Suprapubic skin (tissue), 4 donors: ENCODE measurements around the gene CYP8B1. TPM values are rescaled to one million over a fixed set of nuclear protein-coding genes. Genes with fewer than 3 reads are reported as not detected.

Experiments
- DNase-seq, 2 donors: peaks; one replicate each; pipeline ENCODE4 v3.0.0-alpha.2; 2019; ENCODE audit warnings: low spot score in 2 of 2
- H3K27ac ChIP-seq: fragments of 200-600 bp; sonication (generic); one replicate; pipeline ENCODE4 v1.5.1; 2019
- H3K27me3 ChIP-seq: fragments of 200-600 bp; sonication (generic); one replicate; pipeline ENCODE4 v1.5.1; 2019
- H3K36me3 ChIP-seq: fragments of 200-600 bp; sonication (generic); one replicate; pipeline ENCODE4 v1.5.1; 2019
- H3K4me1 ChIP-seq: fragments of 200-600 bp; sonication (generic); one replicate; pipeline ENCODE4 v1.5.1; 2019
- H3K4me3 ChIP-seq: fragments of 200-600 bp; sonication (generic); one replicate; pipeline ENCODE4 v1.5.1; 2019; ENCODE audit warnings: mild to moderate bottlenecking
- H3K9me3 ChIP-seq: fragments of 200-600 bp; sonication (generic); one replicate; pipeline ENCODE4 v1.5.1; 2019
- EP300 ChIP-seq: sonication (generic); formaldehyde crosslinking; IDR thresholded peaks from one replicate; pipeline ENCODE4 v1.6.1; 2017; ENCODE audit warnings: antibody characterized with exemption
- POLR2A ChIP-seq, 2 donors: fragments of 450-650 bp; IDR thresholded peaks; one replicate each; pipeline ENCODE4 v1.6.1; 2017; ENCODE audit warnings: antibody characterized with exemption in 2 of 2, mild to moderate bottlenecking in 2 of 2, moderate library complexity in 2 of 2
- POLR2AphosphoS5 ChIP-seq, 3 donors: sonication (generic); formaldehyde crosslinking; IDR thresholded peaks; one replicate each; pipeline ENCODE4 v1.6.1; 2017; ENCODE audit warnings: antibody characterized with exemption in 3 of 3
- WGBS: methylation state at CpG from one replicate; pipeline ENCODE4 v1.1.5; 2018; 5-methylcytosine and 5-hydroxymethylcytosine counted together
- total RNA-seq, 4 donors: library from RNA; depleted of rRNA; stranded (reverse); fragments of >200 nt; gene quantifications; one replicate each; pipeline ENCODE4 v1.1.0, GENCODE V29; 2016
- TF ChIP-seq, protein P1 (sequence below), 2 donors: fragments of 200-600 bp in 1 of 2; fragments of 450-650 bp in 1 of 2; sonication (generic) in 1 of 2; IDR thresholded peaks; one replicate each; pipeline ENCODE4 v1.5.1; 2016 to 2019; ENCODE audit warnings: antibody characterized with exemption in 2 of 2, mild to moderate bottlenecking in 1 of 2, moderate library complexity in 1 of 2

Gene CYP8B1, protein sequence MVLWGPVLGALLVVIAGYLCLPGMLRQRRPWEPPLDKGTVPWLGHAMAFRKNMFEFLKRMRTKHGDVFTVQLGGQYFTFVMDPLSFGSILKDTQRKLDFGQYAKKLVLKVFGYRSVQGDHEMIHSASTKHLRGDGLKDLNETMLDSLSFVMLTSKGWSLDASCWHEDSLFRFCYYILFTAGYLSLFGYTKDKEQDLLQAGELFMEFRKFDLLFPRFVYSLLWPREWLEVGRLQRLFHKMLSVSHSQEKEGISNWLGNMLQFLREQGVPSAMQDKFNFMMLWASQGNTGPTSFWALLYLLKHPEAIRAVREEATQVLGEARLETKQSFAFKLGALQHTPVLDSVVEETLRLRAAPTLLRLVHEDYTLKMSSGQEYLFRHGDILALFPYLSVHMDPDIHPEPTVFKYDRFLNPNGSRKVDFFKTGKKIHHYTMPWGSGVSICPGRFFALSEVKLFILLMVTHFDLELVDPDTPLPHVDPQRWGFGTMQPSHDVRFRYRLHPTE
- total RNA-seq: not detected

DNA sequence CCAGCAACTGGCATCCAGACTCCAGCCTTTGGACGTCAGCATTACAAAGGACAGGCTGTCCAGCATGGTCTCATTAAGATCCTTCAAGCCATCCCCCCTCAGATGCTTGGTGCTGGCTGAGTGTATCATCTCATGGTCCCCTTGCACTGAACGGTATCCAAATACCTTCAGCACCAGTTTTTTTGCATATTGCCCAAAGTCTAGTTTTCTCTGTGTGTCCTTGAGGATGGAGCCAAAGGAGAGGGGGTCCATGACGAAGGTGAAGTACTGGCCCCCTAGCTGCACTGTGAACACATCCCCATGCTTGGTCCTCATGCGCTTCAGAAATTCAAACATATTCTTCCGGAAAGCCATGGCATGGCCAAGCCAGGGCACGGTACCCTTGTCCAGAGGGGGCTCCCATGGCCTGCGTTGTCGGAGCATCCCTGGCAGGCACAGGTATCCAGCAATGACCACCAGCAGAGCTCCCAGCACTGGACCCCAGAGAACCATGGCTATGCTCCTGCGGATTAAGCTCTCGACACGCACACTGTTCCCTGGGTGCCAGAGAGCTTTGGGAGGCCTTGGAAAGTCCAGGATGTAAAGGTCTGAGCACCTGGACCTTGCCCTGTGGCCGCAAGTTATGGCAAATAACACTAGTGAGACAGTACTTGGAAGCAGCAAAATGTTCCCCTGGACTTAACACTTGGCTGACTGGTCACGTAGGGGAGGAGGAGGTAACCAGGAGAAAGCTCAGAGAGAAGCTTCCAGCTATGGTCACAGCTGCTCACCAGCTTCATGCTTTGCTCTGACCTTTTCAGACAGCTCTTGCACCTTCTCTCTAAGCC lies at the start of gene CYP8B1:
Gene CYP8B1, minus strand, starts transcription at position 555 of the 827 bp plus-strand sequence. Its CDS starts 63 bp downstream, at position 492.
- Histone ChIP-seq H3K4me3 (no peak within 1 kb of the TSS), H3K9me3 (no peaks in the 10 kb centered on the region), H3K36me3 (no peaks in the 10 kb centered on the region), H3K27ac (no peak within 1 kb of the TSS), H3K27me3 (no peaks in the 10 kb centered on the region), H3K4me1 (peaks cover 4% of the 10 kb centered on the region)
- no peak for TF ChIP-seq POLR2AphosphoS5 (IDR thresholded peaks at IDR 0.05)
- no peak for DNase-seq
- 82% methylated on average over 13 of the region's 13 CpGs for WGBS

DNA sequence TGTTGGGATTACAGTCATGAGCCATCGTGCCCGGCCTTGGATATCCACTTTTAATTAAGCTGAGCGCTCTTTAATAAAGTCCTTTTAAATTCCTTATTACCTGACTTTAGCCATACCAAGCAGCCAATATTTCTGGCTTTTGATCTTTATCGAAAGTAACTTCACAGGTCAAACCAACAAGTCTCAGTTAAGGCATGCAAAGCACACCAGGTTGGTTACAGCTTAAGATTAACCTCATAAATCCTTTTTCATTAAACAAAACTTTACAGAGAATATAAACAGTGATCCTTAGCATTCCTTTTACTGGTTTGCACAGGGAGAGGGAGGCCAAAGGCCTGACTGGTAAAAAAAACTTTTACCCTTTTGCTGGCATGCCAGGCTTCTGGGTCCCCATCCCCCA lies 47.9 kb upstream of the CYP8B1 start:
- Histone ChIP-seq H3K4me1 (no peaks in the 10 kb centered on the region), H3K27me3 (no peaks in the 10 kb centered on the region), H3K27ac (no peak overlapping the region), H3K36me3 (no peaks in the 10 kb centered on the region), H3K9me3 (no peaks in the 10 kb centered on the region), H3K4me3 (no peak overlapping the region)
- no peak for DNase-seq
- no peak for TF ChIP-seq POLR2AphosphoS5 (IDR thresholded peaks at IDR 0.05)
- no peak for TF ChIP-seq EP300
- TF ChIP-seq, protein P1, sequence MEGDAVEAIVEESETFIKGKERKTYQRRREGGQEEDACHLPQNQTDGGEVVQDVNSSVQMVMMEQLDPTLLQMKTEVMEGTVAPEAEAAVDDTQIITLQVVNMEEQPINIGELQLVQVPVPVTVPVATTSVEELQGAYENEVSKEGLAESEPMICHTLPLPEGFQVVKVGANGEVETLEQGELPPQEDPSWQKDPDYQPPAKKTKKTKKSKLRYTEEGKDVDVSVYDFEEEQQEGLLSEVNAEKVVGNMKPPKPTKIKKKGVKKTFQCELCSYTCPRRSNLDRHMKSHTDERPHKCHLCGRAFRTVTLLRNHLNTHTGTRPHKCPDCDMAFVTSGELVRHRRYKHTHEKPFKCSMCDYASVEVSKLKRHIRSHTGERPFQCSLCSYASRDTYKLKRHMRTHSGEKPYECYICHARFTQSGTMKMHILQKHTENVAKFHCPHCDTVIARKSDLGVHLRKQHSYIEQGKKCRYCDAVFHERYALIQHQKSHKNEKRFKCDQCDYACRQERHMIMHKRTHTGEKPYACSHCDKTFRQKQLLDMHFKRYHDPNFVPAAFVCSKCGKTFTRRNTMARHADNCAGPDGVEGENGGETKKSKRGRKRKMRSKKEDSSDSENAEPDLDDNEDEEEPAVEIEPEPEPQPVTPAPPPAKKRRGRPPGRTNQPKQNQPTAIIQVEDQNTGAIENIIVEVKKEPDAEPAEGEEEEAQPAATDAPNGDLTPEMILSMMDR (IDR thresholded peaks at IDR 0.05): no peak
- no peak for TF ChIP-seq POLR2A (IDR thresholded peaks at IDR 0.05)
- WGBS: 93% methylated on average over 4 of the region's 4 CpGs

DNA sequence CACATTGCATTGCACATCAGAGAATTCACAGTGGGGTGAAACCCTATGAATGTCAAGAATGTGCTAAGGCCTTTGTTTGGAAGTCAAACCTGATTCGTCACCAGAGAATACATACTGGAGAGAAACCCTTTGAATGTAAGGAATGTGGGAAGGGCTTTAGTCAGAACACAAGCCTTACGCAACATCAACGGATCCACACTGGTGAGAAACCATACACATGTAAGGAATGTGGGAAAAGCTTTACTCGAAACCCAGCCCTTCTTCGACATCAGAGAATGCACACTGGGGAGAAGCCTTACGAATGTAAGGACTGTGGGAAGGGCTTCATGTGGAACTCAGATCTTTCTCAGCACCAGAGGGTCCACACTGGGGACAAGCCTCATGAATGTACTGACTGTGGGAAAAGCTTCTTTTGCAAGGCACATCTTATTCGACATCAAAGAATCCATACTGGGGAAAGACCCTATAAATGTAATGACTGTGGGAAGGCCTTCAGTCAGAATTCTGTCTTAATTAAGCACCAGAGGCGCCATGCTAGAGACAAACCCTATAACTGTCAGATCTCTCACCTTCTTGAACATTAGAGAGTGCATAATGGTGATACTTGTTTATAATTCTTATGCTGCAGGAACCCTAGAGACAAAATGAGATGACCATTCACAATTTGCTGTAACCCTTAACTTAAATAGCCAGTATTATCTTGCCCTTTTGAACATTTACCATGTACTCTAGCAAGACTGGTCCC lies 39.3 kb upstream of the CYP8B1 start:
- peaks cover 33% of the 10 kb centered on the region for H3K9me3 ChIP-seq
- H3K4me3 ChIP-seq: no peak overlapping the region
- TF ChIP-seq POLR2A (IDR thresholded peaks at IDR 0.05) (no peak), EP300 (no peak), POLR2AphosphoS5 (IDR thresholded peaks at IDR 0.05) (no peak)
- TF ChIP-seq, protein P1 (IDR thresholded peaks at IDR 0.05): no peak
- WGBS: 91% methylated on average over 8 of the region's 8 CpGs
- no peak overlapping the region for H3K27ac ChIP-seq
- DNase-seq: no peak
- H3K4me1 ChIP-seq: no peaks in the 10 kb centered on the region
- no peaks in the 10 kb centered on the region for H3K27me3 ChIP-seq
- peaks cover 48% of the 10 kb centered on the region for H3K36me3 ChIP-seq

DNA sequence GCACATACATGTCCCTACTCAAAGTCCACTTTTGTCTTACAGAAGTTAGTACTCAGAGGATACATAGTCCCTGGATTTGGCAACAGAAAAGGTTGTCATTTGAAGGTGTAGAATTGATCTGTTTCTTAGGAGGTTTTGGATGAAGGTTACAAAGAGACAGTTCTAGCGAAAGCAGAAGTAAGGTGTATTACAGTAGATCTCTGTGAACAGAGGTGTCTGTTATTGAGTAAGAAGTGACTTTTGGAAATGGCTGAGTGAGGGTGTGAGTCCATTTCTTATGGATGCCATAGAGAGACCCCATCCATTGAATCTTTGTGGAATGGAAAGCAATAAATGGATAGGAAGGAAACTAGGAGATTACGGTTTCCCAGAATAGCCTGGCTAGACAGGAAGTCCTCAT lies 35.9 kb upstream of the CYP8B1 start:
- peaks cover 61% of the 10 kb centered on the region for H3K36me3 ChIP-seq
- peaks cover 28% of the 10 kb centered on the region for H3K9me3 ChIP-seq
- WGBS: 92% methylated on average over 2 of the region's 2 CpGs
- no peak overlapping the region for H3K27ac ChIP-seq
- no peaks in the 10 kb centered on the region for H3K27me3 ChIP-seq
- no peak overlapping the region for H3K4me3 ChIP-seq
- DNase-seq: no peak
- TF ChIP-seq EP300: no peak
- H3K4me1 ChIP-seq: peaks cover 10% of the 10 kb centered on the region

DNA sequence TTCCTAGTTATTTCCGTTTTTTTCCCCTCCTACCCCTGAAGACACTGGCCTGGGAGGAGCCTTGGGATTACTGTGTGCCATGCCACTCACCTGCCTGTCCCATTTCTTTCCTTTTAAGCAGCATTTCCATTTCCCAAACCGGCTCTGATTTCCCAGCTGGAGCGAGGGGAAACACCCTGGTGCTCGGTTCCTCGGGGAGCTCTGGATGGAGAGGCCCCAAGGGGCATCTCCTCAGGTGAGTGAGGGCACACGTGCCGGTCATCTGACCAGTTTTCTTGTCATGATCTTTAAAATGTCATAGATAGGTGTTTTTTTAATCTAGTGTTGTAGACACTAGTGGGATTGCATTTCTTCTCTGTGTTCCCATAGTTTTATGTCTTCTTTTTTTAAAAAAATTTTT lies 33.0 kb upstream of the CYP8B1 start:
- H3K4me3 ChIP-seq: no peak overlapping the region
- DNase-seq: no peak
- no peak overlapping the region for H3K27ac ChIP-seq
- no peaks in the 10 kb centered on the region for H3K27me3 ChIP-seq
- peaks cover 6% of the 10 kb centered on the region for H3K9me3 ChIP-seq
- H3K36me3 ChIP-seq: peaks cover 43% of the 10 kb centered on the region
- 94% methylated on average over 7 of the region's 7 CpGs for WGBS
- H3K4me1 ChIP-seq: peaks cover 22% of the 10 kb centered on the region
- TF ChIP-seq EP300 (no peak), POLR2A (IDR thresholded peaks at IDR 0.05) (no peak)
- TF ChIP-seq, protein P1 (IDR thresholded peaks at IDR 0.05): no peak
